ENCODE measurements around the gene CA11. TPM values are rescaled to one million over a fixed set of nuclear protein-coding genes. Genes with fewer than 3 reads are reported as not detected.
A peak's percentile ranks its signal among the peaks of the same experiment; 100 is the strongest.
"Not testable (repeated sequence)": the region's sequence is repeated elsewhere in the genome, so short reads cannot be mapped to it uniquely, and the experiment has no call there.

The CA11 gene
- total RNA-seq, 6 experiments from 2014 or later = 0.53 to 2.5 (median 1.4) TPM

- TF ChIP-seq CTCF (IDR thresholded peaks at IDR 0.05) = no peak
- peaks cover 20% of the 10 kb centered on the region for H3K4me1 Mint-ChIP-seq (ENCODE audit: low read depth)
- H3K9me3 Mint-ChIP-seq = no peaks in the 10 kb centered on the region
- peak overlapping the region; percentile 57; the same call in 1 of the 2 replicates for H3K27ac Mint-ChIP-seq
- peak; percentile 81 for DNase-seq
- H3K4me3 Mint-ChIP-seq = no peak overlapping the region
- H3K27me3 Mint-ChIP-seq (ENCODE audit: insufficient read depth) = peaks cover 3% of the 10 kb centered on the region; the same call in 1 of the 2 replicates
- H3K36me3 Mint-ChIP-seq (ENCODE audit: low read depth) = no peaks in the 10 kb centered on the region
Measured at GRCh38 chr19:48660852-48661710, 15.1 kb upstream of the CA11 start.

DNA sequence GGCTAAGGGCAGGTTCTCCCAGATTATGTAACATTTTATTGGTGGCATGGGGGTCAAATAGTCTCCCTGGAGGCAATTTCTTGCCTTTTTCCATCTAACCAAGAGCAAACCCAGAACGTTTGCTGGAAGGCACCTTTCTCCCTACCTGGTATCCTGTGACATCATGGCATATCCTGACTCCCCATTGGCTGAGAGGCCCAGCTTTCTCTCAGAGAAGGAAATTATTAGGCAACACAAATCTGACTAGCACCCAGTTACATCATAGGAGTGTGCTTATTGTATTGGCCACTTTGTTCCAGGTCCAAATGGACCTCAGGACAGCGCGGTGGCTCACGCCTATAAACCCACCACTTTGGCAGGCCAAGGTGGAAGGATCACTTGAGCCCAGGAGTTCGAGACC, 13.8 kb upstream of the CA11 start:
- Mint-ChIP-seq H3K9me3 (no peaks in the 10 kb centered on the region), H3K27me3 (ENCODE audit: insufficient read depth) (no peaks in the 10 kb centered on the region), H3K4me1 (ENCODE audit: low read depth) (peaks cover 20% of the 10 kb centered on the region), H3K36me3 (ENCODE audit: low read depth) (no peaks in the 10 kb centered on the region), H3K27ac (no peak overlapping the region), H3K4me3 (no peak overlapping the region)
- no peak for TF ChIP-seq CTCF (IDR thresholded peaks at IDR 0.05)
- DNase-seq = no peak

- no peak for DNase-seq
- Mint-ChIP-seq H3K27me3 (ENCODE audit: insufficient read depth) (no peaks in the 10 kb centered on the region; the same call in 1 of the 2 replicates), H3K4me1 (ENCODE audit: low read depth) (peaks cover 20% of the 10 kb centered on the region), H3K9me3 (no peaks in the 10 kb centered on the region), H3K27ac (no peak overlapping the region), H3K4me3 (no peak overlapping the region), H3K36me3 (ENCODE audit: low read depth) (no peaks in the 10 kb centered on the region)
- no peak for TF ChIP-seq CTCF (IDR thresholded peaks at IDR 0.05)
Measured at GRCh38 chr19:48658483-48658882, 12.5 kb upstream of the CA11 start.

DNA sequence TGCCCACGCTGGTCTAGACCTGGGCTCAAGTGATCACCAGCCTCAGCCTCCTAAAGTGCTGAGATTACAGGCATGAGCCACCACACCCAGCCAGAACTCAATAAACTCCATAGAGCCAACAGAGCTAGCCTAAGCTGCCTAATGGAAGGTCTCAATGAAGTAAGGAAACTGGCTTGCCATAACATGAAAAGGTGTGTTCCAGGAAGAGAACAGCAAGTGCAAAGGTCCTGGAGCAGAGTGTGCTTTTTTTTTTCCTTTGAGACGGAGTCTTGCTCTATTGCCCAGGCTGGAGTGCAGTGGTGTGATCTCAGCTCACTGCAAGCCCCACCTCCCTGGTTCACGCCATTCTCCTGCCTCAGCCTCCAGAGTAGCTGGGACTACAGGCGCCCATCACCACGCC, 11.8 kb upstream of the CA11 start:
- H3K36me3 Mint-ChIP-seq (ENCODE audit: low read depth); H3K27ac Mint-ChIP-seq; DNase-seq; H3K27me3 Mint-ChIP-seq (ENCODE audit: insufficient read depth); H3K4me3 Mint-ChIP-seq; H3K9me3 Mint-ChIP-seq: not testable (repeated sequence)
- H3K4me1 Mint-ChIP-seq (ENCODE audit: low read depth) = peaks cover 20% of the 10 kb centered on the region

DNA sequence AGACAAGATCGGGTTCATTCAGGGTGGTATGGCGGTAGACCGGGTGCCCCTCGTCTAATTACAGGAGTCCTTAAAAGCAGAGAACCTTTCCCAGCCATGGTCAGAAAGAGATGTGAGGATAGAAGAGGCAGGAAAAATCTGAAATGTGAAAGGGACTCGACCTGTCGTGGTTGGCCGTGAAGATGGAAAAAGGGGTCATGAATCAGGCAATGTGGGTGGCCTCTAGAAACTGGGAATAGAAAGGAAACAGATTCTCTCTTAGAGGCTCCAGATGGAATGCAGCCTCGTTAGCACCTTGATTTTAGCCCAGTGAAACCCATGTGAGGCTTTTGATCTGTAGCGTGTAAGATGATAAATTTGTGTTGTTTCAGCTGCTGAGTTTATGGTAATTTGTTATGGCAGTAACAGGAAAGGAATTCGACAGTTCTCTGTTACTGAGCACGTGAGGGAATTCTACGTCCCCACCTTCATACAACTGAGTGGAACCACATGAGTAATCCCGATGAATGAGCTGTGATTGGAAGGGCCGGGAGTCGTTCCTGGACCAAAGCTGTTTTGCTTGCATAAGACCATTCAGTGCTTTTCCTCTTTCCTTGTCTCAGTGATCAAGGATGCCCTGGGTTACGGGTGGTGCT, 11.0 kb upstream of the CA11 start:
- H3K4me1 Mint-ChIP-seq (ENCODE audit: low read depth) = peaks cover 20% of the 10 kb centered on the region
- no peaks in the 10 kb centered on the region for H3K36me3 Mint-ChIP-seq (ENCODE audit: low read depth)
- peak overlapping the region; percentile 22 for H3K4me3 Mint-ChIP-seq
- H3K27me3 Mint-ChIP-seq (ENCODE audit: insufficient read depth) = no peaks in the 10 kb centered on the region; the same call in 1 of the 2 replicates
- peak overlapping the region; percentile 57 for H3K27ac Mint-ChIP-seq
- no peaks in the 10 kb centered on the region for H3K9me3 Mint-ChIP-seq
- TF ChIP-seq CTCF (IDR thresholded peaks at IDR 0.05) = no peak
- peak; percentile 87 for DNase-seq

Data from HFFc6 (cell line).